Activated CD8-positive, alpha-beta T cell treated with anti-CD3 and anti-CD28 coated beads for 36 hours (primary cell): Measurements from ENCODE around the gene C22orf39. TPM values are rescaled to one million over a fixed set of nuclear protein-coding genes. Genes with fewer than 3 reads are reported as not detected.

Source experiments
- ATAC-seq: fragments of 200-7000 bp; cut with Tn5 transposase; one replicate; pipeline ENCODE4 v1.10.0; 2021; ENCODE audit warnings: mild to moderate bottlenecking, moderate library complexity
- CTCF ChIA-PET: fragments of 350-600 bp; sonication (Branson Sonifier 250); formaldehyde crosslinking; loops from one replicate; lab custom pipeline; 2021; ENCODE audit warnings: antibody characterized with exemption; lab: Charles Lee
- POLR2A ChIA-PET: fragments of 350-600 bp; sonication (Branson Sonifier 250); formaldehyde crosslinking; loops from one replicate; lab custom pipeline; 2021; ENCODE audit warnings: antibody characterized with exemption; lab: Charles Lee
- DNase-seq: peaks from one replicate; pipeline ENCODE4 v3.0.0-alpha.2; 2020
- H3K27ac Mint-ChIP-seq: one replicate; pipeline ENCODE4 v1.8.0; 2021; ENCODE audit warnings: mild to moderate bottlenecking, mixed read lengths
- H3K27me3 Mint-ChIP-seq: one replicate; pipeline ENCODE4 v1.8.0; 2021; ENCODE audit warnings: mixed read lengths
- H3K36me3 Mint-ChIP-seq: one replicate; pipeline ENCODE4 v1.8.0; 2021; ENCODE audit warnings: low read depth, mixed read lengths
- H3K4me1 Mint-ChIP-seq: one replicate; pipeline ENCODE4 v1.8.0; 2021; ENCODE audit warnings: low read depth, mixed read lengths
- H3K4me3 Mint-ChIP-seq: one replicate; pipeline ENCODE4 v1.8.0; 2021; ENCODE audit warnings: mild to moderate bottlenecking, moderate library complexity, mixed read lengths
- H3K9me3 Mint-ChIP-seq: one replicate; pipeline ENCODE4 v1.8.0; 2021; ENCODE audit warnings: mixed read lengths
- intact Hi-C: fragments of 100-400 bp; cut with micrococcal nuclease; formaldehyde crosslinking; loops from one replicate; pipeline ENCODE4 v1.10.0; 2022
- total RNA-seq, 2 experiments: library from RNA; stranded (reverse); gene quantifications; one replicate each; pipeline ENCODE4 v1.2.3, GENCODE V29; 2021
- TF ChIP-seq, protein P1 (sequence below): fragments of 200-600 bp; IDR thresholded peaks from one replicate; pipeline ENCODE4 v1.8.0; 2022; ENCODE audit warnings: antibody characterized with exemption, mild to moderate bottlenecking

C22orf39 gene
- total RNA-seq, 2 experiments from 2014 or later: 26.9 to 29.8 TPM

DNA sequence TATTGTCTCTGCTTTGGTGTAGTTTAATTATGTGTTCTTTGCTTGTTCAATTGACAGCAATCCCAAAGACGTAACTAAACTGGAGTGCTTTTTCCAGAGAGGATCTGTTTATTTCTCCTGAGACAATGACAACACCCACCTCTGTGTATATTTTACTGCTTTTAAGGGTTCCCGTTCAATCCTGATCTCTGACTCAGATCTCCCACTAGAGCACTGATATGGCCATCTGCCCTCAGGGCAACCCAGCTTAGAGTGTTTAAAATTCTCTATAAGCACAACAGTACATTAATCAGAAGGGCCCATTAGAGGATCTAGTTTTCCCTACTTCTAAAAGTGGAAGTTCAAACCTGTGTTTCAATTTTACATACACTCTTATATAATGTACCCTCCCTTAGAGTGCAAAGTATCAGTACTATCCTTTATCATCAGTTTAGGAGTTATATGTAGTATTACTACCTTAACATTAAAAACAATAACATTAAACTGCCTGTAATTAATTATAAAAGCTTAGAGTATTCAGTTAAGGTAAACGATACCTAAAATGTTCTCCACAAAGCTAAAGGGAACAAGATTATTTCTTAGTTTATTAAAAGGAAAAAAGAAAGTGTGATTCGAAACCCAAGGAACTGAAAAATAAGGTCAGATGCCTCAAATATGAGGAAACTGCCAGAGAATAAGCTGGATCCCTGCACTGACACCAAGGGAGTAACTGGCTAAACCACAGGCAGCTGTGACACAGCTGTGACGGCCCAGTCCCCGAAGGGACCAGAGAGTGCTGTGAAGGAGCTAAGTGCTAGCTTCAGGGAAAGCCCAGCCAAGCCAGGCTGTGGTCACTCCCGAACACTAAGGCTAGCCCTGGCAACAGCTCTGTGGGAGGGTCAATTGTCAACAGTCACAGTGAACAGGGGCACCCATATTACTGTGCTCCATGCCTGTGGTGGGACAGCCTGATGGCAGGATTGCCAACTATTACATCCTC, 16.3 kb upstream of the C22orf39 start:
- CTCF ChIA-PET: interaction anchor here (1.5 to 1.8 kb wide), 2 partner anchors 11 to 166 kb away, joined by 4 to 5 read pairs; no protein-coding TSS in a partner anchor
- no peak overlapping the region for H3K27ac Mint-ChIP-seq
- intact Hi-C loops: no loop called here
- peaks cover 27% of the 10 kb centered on the region for H3K36me3 Mint-ChIP-seq
- TF ChIP-seq, protein P1, sequence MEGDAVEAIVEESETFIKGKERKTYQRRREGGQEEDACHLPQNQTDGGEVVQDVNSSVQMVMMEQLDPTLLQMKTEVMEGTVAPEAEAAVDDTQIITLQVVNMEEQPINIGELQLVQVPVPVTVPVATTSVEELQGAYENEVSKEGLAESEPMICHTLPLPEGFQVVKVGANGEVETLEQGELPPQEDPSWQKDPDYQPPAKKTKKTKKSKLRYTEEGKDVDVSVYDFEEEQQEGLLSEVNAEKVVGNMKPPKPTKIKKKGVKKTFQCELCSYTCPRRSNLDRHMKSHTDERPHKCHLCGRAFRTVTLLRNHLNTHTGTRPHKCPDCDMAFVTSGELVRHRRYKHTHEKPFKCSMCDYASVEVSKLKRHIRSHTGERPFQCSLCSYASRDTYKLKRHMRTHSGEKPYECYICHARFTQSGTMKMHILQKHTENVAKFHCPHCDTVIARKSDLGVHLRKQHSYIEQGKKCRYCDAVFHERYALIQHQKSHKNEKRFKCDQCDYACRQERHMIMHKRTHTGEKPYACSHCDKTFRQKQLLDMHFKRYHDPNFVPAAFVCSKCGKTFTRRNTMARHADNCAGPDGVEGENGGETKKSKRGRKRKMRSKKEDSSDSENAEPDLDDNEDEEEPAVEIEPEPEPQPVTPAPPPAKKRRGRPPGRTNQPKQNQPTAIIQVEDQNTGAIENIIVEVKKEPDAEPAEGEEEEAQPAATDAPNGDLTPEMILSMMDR: no peak
- no peaks in the 10 kb centered on the region for H3K9me3 Mint-ChIP-seq
- POLR2A ChIA-PET: interaction anchor here (1.5 to 2.0 kb wide), 2 partner anchors 9 to 13 kb away, joined by 4 read pairs; no protein-coding TSS in a partner anchor
- no peaks in the 10 kb centered on the region for H3K4me1 Mint-ChIP-seq
- no peak for DNase-seq
- H3K4me3 Mint-ChIP-seq: no peak overlapping the region
- no peak for ATAC-seq
- no peaks in the 10 kb centered on the region for H3K27me3 Mint-ChIP-seq

DNA sequence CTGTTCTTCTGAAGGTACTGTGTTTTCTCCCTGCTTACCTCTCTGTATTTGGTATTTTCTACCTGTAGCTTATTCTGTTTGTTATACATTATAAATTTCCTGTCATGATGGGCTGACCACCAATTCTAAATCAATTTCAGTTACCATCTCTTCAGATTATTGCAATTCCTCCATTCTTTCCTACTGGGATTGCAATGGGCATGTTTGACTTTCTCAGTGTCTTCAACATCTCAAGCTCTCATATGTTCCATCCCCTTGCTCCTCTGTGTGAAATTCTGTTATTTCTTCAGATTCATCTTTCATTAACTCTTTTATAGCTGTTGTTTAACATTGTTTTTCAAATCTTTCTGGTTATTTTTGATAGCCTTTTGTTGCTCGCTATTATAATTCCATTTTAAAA, 15.5 kb upstream of the C22orf39 start:
- Mint-ChIP-seq H3K27ac (no peak overlapping the region), H3K4me1 (no peaks in the 10 kb centered on the region), H3K36me3 (peaks cover 25% of the 10 kb centered on the region), H3K4me3 (no peak overlapping the region), H3K27me3 (no peaks in the 10 kb centered on the region), H3K9me3 (no peaks in the 10 kb centered on the region)
- no peak for ATAC-seq
- TF ChIP-seq, protein P1: no peak
- ChIA-PET POLR2A (interaction anchor here (0.6 to 2.0 kb wide), 2 partner anchors 8 to 372 kb away, joined by 3 to 4 read pairs; no protein-coding TSS in a partner anchor), CTCF (interaction anchor here (1.8 kb wide), 2 partner anchors 12 to 167 kb away, joined by 4 to 5 read pairs; no protein-coding TSS in a partner anchor)
- intact Hi-C loops: no loop called here
- no peak for DNase-seq

DNA sequence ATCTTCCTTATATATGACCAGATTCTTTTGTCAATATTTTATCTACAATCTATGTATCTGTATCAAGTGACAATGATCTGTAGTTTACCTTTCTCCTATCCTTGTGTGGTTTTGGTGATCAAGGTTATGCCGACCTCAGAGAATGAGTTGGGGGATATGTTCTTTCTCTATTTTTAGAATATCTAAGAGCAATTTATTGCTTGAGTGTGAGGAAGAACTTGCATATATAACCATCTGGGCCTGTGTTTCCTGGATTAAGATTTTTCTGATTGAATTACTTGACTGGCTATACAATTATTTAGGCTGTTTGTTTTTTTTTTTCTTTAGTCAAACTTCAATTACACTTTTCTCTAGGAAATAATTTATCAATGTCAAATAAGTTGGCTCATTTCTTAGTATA, 14.0 kb upstream of the C22orf39 start:
- Mint-ChIP-seq H3K4me1 (no peaks in the 10 kb centered on the region), H3K4me3 (no peak overlapping the region), H3K27me3 (no peaks in the 10 kb centered on the region), H3K27ac (no peak overlapping the region), H3K9me3 (no peaks in the 10 kb centered on the region), H3K36me3 (peaks cover 25% of the 10 kb centered on the region)
- DNase-seq (no peak), ATAC-seq (no peak)
- intact Hi-C loops: no loop called here
- TF ChIP-seq, protein P1: no peak
- CTCF ChIA-PET: interaction anchor here (1.8 kb wide), 1 partner anchor 10 kb away, joined by 4 read pairs; no protein-coding TSS in a partner anchor
- POLR2A ChIA-PET: no interaction called here

DNA sequence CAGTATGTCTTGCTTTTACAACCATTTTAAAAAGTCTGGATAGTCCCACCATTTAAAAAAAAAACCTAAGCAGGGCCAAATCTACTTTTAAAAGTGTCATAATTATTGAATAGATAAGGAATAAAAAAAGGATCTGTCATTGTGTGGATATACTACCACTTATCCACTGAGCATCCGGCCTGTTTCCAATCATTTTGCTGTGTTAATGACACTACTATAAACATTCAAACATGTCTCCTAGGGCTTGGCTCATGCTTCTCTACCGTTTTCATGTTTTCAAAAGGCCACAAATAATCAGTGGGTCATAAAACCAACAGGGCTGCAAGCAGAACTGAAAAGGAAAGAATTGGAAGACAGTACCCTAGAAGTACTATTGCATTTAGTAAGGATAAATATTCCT, 12.5 kb upstream of the C22orf39 start:
- ChIA-PET POLR2A (no interaction called here), CTCF (no interaction called here)
- intact Hi-C loops: no loop called here
- H3K36me3 Mint-ChIP-seq: peaks cover 26% of the 10 kb centered on the region
- ATAC-seq: no peak
- no peak overlapping the region for H3K27ac Mint-ChIP-seq
- TF ChIP-seq, protein P1: no peak
- DNase-seq: no peak
- H3K4me1 Mint-ChIP-seq: no peaks in the 10 kb centered on the region
- H3K4me3 Mint-ChIP-seq: no peak overlapping the region
- no peaks in the 10 kb centered on the region for H3K27me3 Mint-ChIP-seq
- H3K9me3 Mint-ChIP-seq: no peaks in the 10 kb centered on the region
